GM21515 (cell line): ENCODE results near the gene NAA35.

Experiments
- ATAC-seq: cut with Tn5 transposase; IDR thresholded peaks from one replicate; pipeline ENCODE4 v1.9.1; 2021; ENCODE audit not compliant: unreplicated experiment

The NAA35 gene

GRCh38 chr9:86057491-86057890 lies 116.5 kb downstream of the NAA35 start:
- no peak for ATAC-seq

- ATAC-seq: no peak
These were observed 121.2 kb downstream of the NAA35 start for GRCh38 chr9:86061972-86062739.

- no peak for ATAC-seq
These were observed 122.1 kb downstream of the NAA35 start for GRCh38 chr9:86062845-86063693.

- no peak for ATAC-seq
These were observed 123.3 kb downstream of the NAA35 start for GRCh38 chr9:86064220-86064619.

GRCh38 chr9:86069206-86069869 lies 128.4 kb downstream of the NAA35 start:
- no peak for ATAC-seq
